GM12873 (cell line): Measurements from ENCODE around the gene GLB1L3.

Source experiments
- CTCF ChIP-seq: IDR thresholded peaks from 2 replicates; pipeline ENCODE4 v1.5.1; 2012; ENCODE audit warnings: low read depth, mild to moderate bottlenecking, moderate library complexity, low read length, control low read depth; ENCODE audit not compliant: insufficient read depth; ENCODE audit errors: missing control alignments

Gene GLB1L3

GRCh38 chr11:134252346-134253187 is 23.6 kb upstream of the GLB1L3 start:
- no peak for TF ChIP-seq CTCF

GRCh38 chr11:134253188-134253993 is 22.8 kb upstream of the GLB1L3 start, which contains the start of the genes ACAD8 and THYN1:
ACAD8 (plus strand) TSS chr11:134253568; CDS start chr11:134253601, 33 bp downstream.
THYN1 (minus strand) TSS chr11:134253352; CDS start chr11:134252882, 470 bp downstream.
- peak; percentile 34 for TF ChIP-seq CTCF

GRCh38 chr11:134254433-134255183 is 21.6 kb upstream of the GLB1L3 start:
- no peak for TF ChIP-seq CTCF

GRCh38 chr11:134257101-134257500 is 19.1 kb upstream of the GLB1L3 start:
- no peak for TF ChIP-seq CTCF

GRCh38 chr11:134258577-134258976 is 17.6 kb upstream of the GLB1L3 start:
- TF ChIP-seq CTCF: no peak

GRCh38 chr11:134260503-134260902 is 15.7 kb upstream of the GLB1L3 start:
- no peak for TF ChIP-seq CTCF
